ENCODE data around the gene ARHGAP45. TPM values are rescaled to one million over a fixed set of nuclear protein-coding genes. Genes with fewer than 3 reads are reported as not detected.

Gene ARHGAP45
- total and polyA plus RNA-seq, 4 donors: 3.3 to 27.5 (median 9.7) TPM

DNA sequence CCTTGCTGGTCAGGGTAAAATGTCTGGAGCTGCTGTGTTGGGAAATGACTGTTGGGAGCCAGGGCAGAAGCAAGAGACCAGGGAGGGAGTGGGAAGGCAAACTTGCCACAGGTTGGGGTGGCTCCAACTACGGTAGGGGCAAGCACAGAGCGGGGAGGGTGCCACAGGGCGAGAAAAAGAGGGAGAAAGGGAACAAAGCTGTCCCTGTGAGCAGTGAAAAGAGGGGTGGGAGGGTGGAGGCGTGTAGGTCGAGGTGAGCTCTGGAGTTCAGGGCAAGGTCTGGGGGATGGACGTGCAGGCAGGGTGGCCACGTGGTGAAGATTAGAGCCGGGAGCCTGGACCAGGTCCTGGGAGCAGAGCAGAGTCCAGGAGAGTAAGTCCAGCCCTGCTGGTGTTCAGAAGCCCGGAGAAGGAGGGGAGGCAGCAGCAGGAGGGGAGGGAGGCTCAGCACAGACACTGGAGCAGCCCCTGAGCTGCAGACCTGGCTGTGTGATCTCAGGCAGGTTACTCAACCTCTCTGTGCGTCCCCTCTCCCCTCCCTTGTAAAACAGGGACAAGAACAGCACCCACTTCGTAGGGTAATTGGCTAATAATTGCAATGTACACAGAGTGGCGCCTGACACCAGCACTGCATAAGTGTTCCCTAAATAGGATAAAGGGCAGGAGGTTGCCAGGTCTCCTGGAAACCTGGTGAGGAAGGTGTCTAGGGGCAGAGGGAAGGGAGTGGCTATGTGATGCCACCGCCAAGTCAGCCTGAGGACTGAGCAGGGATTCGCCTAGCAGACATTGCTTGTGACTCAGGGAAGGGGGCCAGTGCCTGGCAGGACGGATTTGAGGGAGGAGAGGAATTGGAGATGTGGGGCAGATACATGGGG is 31.4 kb downstream of the ARHGAP45 start:
- peak; percentile 44 for TF ChIP-seq HNF4G (IDR thresholded peaks at IDR 0.05)
- peak; percentile 66 for TF ChIP-seq FOXA1 (IDR thresholded peaks at IDR 0.05)
- peak in 1 of 2 donors; percentile 18 for TF ChIP-seq EGR1 (IDR thresholded peaks at IDR 0.05; ENCODE audit: low read depth in 2 of 2)
- TF ChIP-seq HNF4A (conservative IDR thresholded peaks at IDR 0.05): peak; percentile 86 to 91
- TF ChIP-seq, protein P1, sequence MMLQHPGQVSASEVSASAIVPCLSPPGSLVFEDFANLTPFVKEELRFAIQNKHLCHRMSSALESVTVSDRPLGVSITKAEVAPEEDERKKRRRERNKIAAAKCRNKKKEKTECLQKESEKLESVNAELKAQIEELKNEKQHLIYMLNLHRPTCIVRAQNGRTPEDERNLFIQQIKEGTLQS (IDR thresholded peaks at IDR 0.05): no peak
- TF ChIP-seq, protein P2, sequence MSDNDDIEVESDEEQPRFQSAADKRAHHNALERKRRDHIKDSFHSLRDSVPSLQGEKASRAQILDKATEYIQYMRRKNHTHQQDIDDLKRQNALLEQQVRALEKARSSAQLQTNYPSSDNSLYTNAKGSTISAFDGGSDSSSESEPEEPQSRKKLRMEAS (IDR thresholded peaks at IDR 0.05): no peak
- no peak for TF ChIP-seq YY1 (IDR thresholded peaks at IDR 0.05)
- TF ChIP-seq SP1 (IDR thresholded peaks at IDR 0.05): peak; percentile 76
- TF ChIP-seq NR2F2 (IDR thresholded peaks at IDR 0.05): no peak
- peak; percentile 18 to 32 for TF ChIP-seq RAD21 (IDR thresholded peaks at IDR 0.05)
- TF ChIP-seq, protein P3, sequence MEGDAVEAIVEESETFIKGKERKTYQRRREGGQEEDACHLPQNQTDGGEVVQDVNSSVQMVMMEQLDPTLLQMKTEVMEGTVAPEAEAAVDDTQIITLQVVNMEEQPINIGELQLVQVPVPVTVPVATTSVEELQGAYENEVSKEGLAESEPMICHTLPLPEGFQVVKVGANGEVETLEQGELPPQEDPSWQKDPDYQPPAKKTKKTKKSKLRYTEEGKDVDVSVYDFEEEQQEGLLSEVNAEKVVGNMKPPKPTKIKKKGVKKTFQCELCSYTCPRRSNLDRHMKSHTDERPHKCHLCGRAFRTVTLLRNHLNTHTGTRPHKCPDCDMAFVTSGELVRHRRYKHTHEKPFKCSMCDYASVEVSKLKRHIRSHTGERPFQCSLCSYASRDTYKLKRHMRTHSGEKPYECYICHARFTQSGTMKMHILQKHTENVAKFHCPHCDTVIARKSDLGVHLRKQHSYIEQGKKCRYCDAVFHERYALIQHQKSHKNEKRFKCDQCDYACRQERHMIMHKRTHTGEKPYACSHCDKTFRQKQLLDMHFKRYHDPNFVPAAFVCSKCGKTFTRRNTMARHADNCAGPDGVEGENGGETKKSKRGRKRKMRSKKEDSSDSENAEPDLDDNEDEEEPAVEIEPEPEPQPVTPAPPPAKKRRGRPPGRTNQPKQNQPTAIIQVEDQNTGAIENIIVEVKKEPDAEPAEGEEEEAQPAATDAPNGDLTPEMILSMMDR (IDR thresholded peaks at IDR 0.05; ENCODE audit: low read depth, low read length, missing input control): no peak
- TF ChIP-seq TAF1 (conservative IDR thresholded peaks at IDR 0.05): no peak
- peak in 1 of 2 donors; percentile 31 for TF ChIP-seq JUND (IDR thresholded peaks at IDR 0.05)
- TF ChIP-seq, protein P4, sequence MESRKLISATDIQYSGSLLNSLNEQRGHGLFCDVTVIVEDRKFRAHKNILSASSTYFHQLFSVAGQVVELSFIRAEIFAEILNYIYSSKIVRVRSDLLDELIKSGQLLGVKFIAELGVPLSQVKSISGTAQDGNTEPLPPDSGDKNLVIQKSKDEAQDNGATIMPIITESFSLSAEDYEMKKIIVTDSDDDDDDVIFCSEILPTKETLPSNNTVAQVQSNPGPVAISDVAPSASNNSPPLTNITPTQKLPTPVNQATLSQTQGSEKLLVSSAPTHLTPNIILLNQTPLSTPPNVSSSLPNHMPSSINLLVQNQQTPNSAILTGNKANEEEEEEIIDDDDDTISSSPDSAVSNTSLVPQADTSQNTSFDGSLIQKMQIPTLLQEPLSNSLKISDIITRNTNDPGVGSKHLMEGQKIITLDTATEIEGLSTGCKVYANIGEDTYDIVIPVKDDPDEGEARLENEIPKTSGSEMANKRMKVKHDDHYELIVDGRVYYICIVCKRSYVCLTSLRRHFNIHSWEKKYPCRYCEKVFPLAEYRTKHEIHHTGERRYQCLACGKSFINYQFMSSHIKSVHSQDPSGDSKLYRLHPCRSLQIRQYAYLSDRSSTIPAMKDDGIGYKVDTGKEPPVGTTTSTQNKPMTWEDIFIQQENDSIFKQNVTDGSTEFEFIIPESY (IDR thresholded peaks at IDR 0.05): no peak
- peak; percentile 81 for TF ChIP-seq FOXA2 (IDR thresholded peaks at IDR 0.05)
- no peak for TF ChIP-seq GABPA (IDR thresholded peaks at IDR 0.05 in 1 of 2, conservative IDR thresholded peaks at IDR 0.05 in 1 of 2)
- TF ChIP-seq, protein P5, sequence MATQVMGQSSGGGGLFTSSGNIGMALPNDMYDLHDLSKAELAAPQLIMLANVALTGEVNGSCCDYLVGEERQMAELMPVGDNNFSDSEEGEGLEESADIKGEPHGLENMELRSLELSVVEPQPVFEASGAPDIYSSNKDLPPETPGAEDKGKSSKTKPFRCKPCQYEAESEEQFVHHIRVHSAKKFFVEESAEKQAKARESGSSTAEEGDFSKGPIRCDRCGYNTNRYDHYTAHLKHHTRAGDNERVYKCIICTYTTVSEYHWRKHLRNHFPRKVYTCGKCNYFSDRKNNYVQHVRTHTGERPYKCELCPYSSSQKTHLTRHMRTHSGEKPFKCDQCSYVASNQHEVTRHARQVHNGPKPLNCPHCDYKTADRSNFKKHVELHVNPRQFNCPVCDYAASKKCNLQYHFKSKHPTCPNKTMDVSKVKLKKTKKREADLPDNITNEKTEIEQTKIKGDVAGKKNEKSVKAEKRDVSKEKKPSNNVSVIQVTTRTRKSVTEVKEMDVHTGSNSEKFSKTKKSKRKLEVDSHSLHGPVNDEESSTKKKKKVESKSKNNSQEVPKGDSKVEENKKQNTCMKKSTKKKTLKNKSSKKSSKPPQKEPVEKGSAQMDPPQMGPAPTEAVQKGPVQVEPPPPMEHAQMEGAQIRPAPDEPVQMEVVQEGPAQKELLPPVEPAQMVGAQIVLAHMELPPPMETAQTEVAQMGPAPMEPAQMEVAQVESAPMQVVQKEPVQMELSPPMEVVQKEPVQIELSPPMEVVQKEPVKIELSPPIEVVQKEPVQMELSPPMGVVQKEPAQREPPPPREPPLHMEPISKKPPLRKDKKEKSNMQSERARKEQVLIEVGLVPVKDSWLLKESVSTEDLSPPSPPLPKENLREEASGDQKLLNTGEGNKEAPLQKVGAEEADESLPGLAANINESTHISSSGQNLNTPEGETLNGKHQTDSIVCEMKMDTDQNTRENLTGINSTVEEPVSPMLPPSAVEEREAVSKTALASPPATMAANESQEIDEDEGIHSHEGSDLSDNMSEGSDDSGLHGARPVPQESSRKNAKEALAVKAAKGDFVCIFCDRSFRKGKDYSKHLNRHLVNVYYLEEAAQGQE (IDR thresholded peaks at IDR 0.05): no peak
- peak; percentile 27 to 63 for TF ChIP-seq RXRA (IDR thresholded peaks at IDR 0.05)
- 26% methylated on average over 15 of the region's 15 CpGs for WGBS
- peak overlapping the region; percentile 88 to 97 for H3K27ac ChIP-seq (ENCODE audit: low read depth in 1 of 2, low read length in 2 of 2)
- H3K4me3 ChIP-seq (ENCODE audit: low read depth in 1 of 3, low read length in 3 of 3): no peak overlapping the region
- peak; percentile 65 for DNase-seq (ENCODE audit: low spot score)
- H3K9ac ChIP-seq (ENCODE audit: low read depth in 1 of 2, low read length in 2 of 2): peak overlapping the region; percentile 14 to 73
- peaks cover 17 to 69% (median 50%) of the 10 kb centered on the region in 4 donors for H3K4me1 ChIP-seq (ENCODE audit: control insufficient read depth in 4 of 4, insufficient read depth in 4 of 4, low read length in 3 of 4)
- H3K36me3 ChIP-seq (ENCODE audit: control insufficient read depth in 4 of 4, insufficient read depth in 3 of 4, low read depth in 1 of 4, low read length in 3 of 4): no peaks in the 10 kb centered on the region
- no peaks in the 10 kb centered on the region for H3K9me3 ChIP-seq (ENCODE audit: control insufficient read depth in 4 of 4, low read length in 3 of 4)
- H3K27me3 ChIP-seq (ENCODE audit: control insufficient read depth in 4 of 4, insufficient read depth in 4 of 4, low read length in 3 of 4): no peaks in the 10 kb centered on the region
